GM18526 (cell line): ENCODE data around the gene ANTXR1.

Source experiments
- POLR2A ChIP-seq: IDR thresholded peaks from 3 replicates; pipeline ENCODE4 v1.6.1; 2011; ENCODE audit not compliant: insufficient read length; ENCODE audit errors: extremely low read depth

The ANTXR1 gene

GRCh38 chr2:69163109-69163508 lies 150.1 kb downstream of the ANTXR1 start:
- no peak for TF ChIP-seq POLR2A

- no peak for TF ChIP-seq POLR2A
Measured at GRCh38 chr2:69163556-69163955, 150.6 kb downstream of the ANTXR1 start.

- no peak for TF ChIP-seq POLR2A
Measured at GRCh38 chr2:69164061-69164778, 151.2 kb downstream of the ANTXR1 start.

DNA sequence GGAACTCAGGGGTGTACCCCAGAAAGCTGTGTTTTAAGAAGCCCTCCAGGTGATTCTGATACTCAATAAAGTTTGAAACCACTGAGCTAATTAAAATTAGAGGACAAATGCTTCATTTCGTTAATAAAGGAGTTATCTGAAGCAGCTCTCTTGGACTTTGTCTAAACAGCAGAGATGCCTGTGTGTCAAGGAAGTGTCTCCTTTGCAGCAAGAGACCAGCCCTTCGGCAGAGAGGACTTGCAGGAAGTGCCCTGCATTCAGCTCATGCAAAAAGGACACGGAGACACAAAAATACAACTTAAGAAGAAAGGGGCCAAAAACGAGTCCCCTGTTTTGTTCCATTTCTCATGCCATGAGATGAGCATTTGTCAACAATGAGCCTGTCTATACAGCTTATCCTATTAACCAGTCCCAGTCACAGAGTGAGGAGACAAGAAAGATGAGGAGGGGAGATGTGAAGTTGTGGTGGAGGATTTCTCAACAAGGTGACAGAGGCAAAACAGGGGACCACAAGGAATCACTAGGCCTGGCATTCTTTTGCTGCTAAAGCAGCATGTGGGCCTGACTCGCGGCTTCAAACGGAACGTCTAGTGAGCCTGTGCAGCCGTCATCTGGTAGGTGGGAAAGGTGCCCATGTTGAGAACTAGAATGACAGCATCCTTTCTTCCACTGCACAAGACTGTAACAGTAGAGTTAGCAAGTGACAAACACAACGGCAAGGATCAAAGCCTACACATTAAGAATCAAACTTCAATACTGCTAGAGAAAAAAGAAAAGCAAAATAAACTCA lies 152.3 kb downstream of the ANTXR1 start:
- no peak for TF ChIP-seq POLR2A

- TF ChIP-seq POLR2A = no peak
Measured at GRCh38 chr2:69166465-69166811, 153.5 kb downstream of the ANTXR1 start.

DNA sequence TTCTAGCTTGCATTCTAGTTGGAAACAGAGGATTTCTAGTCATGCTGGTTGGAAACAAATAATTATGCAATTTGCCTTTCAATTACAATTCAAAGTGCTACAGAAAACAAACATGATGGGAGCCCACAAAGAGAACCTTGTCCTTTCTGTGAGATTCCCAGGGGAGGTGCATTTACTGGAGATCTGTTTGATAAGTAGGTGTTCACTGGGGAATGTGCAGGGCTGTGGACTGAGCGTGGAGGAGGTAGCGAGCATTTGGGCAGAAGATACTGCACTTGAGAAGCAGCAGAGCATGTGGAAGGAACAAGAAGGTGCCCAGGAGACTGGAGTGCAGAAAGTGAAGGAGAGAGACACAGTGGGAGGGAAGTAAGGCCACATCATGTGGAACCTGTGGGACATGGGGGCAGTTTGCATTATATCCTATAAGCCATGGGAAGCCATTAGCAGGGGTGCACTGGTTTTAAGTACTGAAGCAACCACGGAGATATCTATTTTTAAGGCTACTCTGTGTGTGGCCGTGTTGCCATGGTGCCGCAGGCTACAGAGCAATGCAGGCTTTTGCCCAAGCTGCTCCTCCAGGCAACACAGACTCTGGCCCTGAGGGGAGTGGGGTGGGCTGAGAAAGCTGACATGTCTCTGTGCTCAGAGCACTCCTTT lies 154.0 kb downstream of the ANTXR1 start:
- TF ChIP-seq POLR2A = no peak

DNA sequence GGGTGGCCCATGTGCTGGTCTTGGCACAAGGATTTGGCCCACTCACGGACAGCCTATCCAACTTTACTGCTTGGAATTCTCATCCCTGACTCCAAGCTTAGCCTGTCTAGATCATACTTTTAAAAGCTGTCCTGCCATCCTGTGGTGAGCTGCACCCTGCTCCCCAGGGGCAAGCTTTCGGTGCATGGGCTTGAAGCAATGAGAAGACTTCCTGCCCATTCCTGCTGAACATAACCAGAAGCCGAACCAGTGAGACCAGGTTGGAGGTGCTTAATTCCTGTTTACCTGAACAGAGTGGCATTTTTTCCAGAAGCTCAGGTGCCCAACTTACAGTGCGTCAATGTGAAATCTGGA lies 154.5 kb downstream of the ANTXR1 start:
- TF ChIP-seq POLR2A = no peak

GRCh38 chr2:69168144-69168813 lies 155.3 kb downstream of the ANTXR1 start:
- TF ChIP-seq POLR2A = no peak

GRCh38 chr2:69168950-69169654 lies 156.1 kb downstream of the ANTXR1 start:
- no peak for TF ChIP-seq POLR2A

- no peak for TF ChIP-seq POLR2A
Measured at GRCh38 chr2:69169655-69170389, 156.8 kb downstream of the ANTXR1 start.

DNA sequence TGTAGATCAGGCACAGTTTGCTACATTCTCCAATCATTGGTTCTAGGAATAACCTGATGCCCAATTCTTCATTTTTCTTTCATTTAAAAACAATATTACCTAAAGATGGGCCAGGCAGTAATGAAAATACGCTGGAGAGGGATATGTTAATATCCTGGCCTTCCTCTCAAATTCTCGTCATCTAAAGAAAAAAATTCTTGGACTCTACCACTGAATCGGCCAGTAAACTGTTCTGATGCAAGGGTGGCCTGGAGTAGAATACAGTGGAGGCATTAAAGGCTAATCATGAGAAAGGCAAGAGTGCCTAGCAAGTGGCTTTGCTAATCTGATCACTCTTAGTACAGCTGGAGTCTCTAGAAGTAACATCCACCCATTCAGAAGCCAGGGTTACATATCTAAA lies 157.7 kb downstream of the ANTXR1 start:
- no peak for TF ChIP-seq POLR2A

DNA sequence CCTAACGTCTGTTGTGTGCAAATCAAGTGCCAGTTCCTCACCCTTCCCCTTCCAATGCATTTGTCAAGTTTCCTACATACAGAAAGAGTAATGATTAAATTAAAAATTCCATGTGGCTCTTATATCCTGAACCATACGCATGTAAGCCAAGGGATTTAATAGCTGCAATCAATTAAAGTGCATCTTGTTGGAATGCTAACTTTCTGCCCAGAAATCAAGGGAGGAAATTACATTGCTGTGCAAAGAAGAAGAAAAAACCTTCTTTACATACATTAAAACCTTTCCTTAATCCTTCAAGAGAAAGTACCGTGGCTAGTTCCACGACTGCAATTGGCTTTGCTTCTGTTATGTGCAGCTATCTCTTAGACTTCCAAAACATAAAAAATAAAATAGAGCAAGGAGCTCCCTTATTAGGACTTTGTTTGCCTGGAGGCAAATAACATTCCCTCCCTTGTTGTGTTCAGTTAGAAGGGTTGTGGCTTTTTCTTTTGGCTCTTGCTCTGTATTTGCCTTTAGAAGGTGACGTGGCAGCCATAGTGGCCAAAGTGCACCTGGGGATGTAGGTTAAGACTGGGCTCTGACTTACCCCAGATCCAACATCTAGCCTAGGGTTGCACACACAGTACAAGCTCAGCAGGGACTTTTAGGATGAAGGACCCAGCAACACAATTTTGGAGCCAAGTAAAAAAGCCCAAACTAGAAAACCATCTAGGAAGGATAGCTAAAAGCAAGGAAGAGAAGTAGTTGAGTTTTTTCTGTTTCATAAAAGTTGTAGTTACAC lies 158.3 kb downstream of the ANTXR1 start:
- TF ChIP-seq POLR2A = no peak

DNA sequence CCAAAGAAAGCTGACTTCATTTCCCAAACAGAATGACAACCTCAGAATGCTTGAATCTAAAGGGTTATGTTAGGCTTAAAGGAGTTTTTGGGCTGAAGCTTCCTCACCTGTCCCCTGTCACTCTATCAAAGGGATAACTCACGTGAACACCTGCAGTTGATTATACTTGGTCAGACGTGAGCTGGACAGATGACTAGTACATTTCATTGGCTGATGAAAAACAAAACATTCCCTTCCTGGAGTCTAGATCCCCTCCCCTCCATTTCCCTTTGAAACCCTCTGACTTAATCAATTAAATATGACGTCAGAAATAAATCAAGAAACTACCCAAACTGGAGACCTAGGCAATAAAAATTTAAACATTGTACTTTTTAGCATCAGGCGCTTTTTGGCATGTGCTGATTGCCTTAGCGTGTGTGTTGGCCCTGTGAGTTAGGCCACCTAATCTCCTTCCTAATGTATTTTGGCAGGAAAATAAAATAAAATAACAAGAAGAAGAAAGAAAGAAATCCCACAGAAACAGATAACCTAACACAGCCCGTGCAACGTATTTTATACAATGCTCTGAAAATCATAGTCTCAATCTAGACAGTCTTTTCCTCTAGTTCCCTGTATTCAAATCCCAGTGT lies 159.0 kb downstream of the ANTXR1 start:
- no peak for TF ChIP-seq POLR2A

DNA sequence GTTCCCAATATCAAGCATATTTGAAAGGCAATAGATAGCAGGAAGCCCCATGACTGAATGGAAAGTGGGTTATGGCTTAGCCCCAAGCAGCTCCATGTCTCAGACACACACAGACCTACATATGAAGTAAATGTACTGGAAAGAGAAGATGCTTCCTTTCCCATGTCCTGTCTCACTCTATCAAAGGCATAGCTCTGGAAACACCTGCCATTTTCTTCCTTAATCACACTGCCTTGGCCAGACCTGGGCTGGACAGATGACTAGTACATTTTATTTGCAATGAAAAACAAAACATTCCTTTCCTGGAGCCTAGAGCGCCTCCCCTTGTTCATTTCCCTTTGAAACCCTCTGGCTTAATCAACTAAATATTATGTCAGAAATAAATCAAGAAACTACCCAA lies 160.7 kb downstream of the ANTXR1 start:
- no peak for TF ChIP-seq POLR2A
